GM12875 (cell line): ENCODE measurements around the gene PEX6.

Source experiments
- H3K4me3 ChIP-seq: one replicate; pipeline ENCODE4 v1.5.1; 2011; ENCODE audit warnings: low read depth, low read length, control low read depth
- CTCF ChIP-seq: IDR thresholded peaks from 2 replicates; pipeline ENCODE4 v1.5.1; 2011; ENCODE audit warnings: low read depth, mild to moderate bottlenecking, control low read depth, inconsistent platforms, low read length, moderate library complexity, borderline replicate concordance; ENCODE audit not compliant: insufficient read depth

The PEX6 gene

GRCh38 chr6:43020052-43020705, 41.2 kb upstream of the PEX6 start:
- no peak for TF ChIP-seq CTCF
- H3K4me3 ChIP-seq = no peak overlapping the region

- TF ChIP-seq CTCF = no peak
- H3K4me3 ChIP-seq = no peak overlapping the region
Observed at GRCh38 chr6:43019152-43019551, 40.2 kb upstream of the PEX6 start.

GRCh38 chr6:43016943-43017334, 38.0 kb upstream of the PEX6 start:
- H3K4me3 ChIP-seq = no peak overlapping the region
- TF ChIP-seq CTCF = no peak

GRCh38 chr6:43016176-43016942, 37.4 kb upstream of the PEX6 start:
- TF ChIP-seq CTCF = no peak
- no peak overlapping the region for H3K4me3 ChIP-seq

GRCh38 chr6:43014434-43014909, 35.5 kb upstream of the PEX6 start:
- no peak for TF ChIP-seq CTCF
- peak overlapping the region; percentile 48 for H3K4me3 ChIP-seq

- TF ChIP-seq CTCF = no peak
- peak within 1 kb of the TSS; percentile 65 for H3K4me3 ChIP-seq
Observed at GRCh38 chr6:43013843-43014433, 35.0 kb upstream of the PEX6 start, which contains the start of the genes KLHDC3 and MEA1. Gene KLHDC3, plus strand, starts transcription at chr6:43014249. Its CDS starts 2,944 bp downstream, at chr6:43017193. Gene MEA1, minus strand, starts transcription at chr6:43013946. Its CDS starts 133 bp downstream, at chr6:43013813.
